ENCODE measurements around the gene NCAPD3. TPM values are rescaled to one million over a fixed set of nuclear protein-coding genes. Genes with fewer than 3 reads are reported as not detected.
A peak's percentile ranks its signal among the peaks of the same experiment; 100 is the strongest.

The NCAPD3 gene
- total and polyA plus RNA-seq, 2 donors from 2014 or later, result 3.7 to 21.3 TPM

DNA sequence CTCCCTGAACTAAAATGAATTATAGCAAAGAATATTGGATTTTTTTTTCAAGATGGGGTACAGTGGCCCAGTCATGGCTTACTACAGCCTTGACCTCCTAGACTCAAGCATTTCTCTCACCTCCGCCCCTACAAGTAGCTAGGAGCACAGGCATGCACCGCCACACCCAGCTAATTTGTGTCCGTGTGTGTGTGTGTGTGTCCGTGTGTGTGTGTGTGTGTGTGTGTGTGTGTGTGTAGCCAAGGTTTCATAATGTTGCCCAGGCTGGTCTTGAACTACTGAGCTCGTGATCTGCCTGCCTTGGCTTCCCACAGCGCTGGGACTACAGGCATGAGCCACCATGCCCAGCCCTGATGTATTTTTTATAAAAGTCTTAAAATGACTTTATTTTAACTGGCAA is 16.8 kb upstream of the NCAPD3 start:
- intact Hi-C loops (cut with DNase I), result no loop called here

DNA sequence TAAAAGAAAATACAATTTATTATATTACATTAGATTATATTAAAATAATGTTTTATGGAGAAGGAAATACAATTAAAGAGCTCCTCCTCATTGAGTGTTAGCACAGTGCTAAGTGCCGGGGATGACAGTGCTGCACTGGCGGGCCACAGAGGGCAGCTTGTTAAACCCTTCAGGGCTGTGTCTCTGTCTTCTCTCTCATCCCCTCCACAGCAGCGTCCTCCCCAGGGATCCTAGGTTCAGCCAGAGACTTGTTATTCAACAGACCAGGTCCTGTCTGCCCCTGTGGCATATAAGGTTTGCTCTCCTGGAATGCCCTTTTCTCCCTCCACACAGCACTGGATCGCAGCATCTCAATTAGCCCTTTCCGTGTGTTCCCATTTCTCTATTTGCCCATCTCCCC is 15.2 kb upstream of the NCAPD3 start:
- Histone ChIP-seq H3K27ac (ENCODE audit: low read depth in 2 of 2, low read length in 2 of 2) (no peak overlapping the region), H3K4me1 (ENCODE audit: control insufficient read depth in 2 of 3, insufficient read depth in 2 of 3, low read depth in 1 of 3, low read length in 3 of 3) (no peaks in the 10 kb centered on the region), H3K4me3 (ENCODE audit: low read length in 3 of 3) (no peak overlapping the region), H3K9ac (ENCODE audit: low read length in 3 of 3) (no peak overlapping the region), H3K27me3 (ENCODE audit: control insufficient read depth, insufficient read depth, low read length) (no peaks in the 10 kb centered on the region), H3K9me3 (ENCODE audit: control insufficient read depth in 2 of 3, insufficient read depth in 1 of 3, low read length in 3 of 3) (no peaks in the 10 kb centered on the region), H3K36me3 (ENCODE audit: control insufficient read depth in 2 of 3, insufficient read depth in 3 of 3, low read length in 3 of 3) (peaks cover 3 to 37% (median 29%) of the 10 kb centered on the region in 3 donors)
- intact Hi-C loops (cut with DNase I), result no loop called here
- TF ChIP-seq, protein P1, sequence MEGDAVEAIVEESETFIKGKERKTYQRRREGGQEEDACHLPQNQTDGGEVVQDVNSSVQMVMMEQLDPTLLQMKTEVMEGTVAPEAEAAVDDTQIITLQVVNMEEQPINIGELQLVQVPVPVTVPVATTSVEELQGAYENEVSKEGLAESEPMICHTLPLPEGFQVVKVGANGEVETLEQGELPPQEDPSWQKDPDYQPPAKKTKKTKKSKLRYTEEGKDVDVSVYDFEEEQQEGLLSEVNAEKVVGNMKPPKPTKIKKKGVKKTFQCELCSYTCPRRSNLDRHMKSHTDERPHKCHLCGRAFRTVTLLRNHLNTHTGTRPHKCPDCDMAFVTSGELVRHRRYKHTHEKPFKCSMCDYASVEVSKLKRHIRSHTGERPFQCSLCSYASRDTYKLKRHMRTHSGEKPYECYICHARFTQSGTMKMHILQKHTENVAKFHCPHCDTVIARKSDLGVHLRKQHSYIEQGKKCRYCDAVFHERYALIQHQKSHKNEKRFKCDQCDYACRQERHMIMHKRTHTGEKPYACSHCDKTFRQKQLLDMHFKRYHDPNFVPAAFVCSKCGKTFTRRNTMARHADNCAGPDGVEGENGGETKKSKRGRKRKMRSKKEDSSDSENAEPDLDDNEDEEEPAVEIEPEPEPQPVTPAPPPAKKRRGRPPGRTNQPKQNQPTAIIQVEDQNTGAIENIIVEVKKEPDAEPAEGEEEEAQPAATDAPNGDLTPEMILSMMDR (IDR thresholded peaks at IDR 0.05; ENCODE audit: borderline replicate concordance, extremely low read depth, insufficient read depth), result no peak
- DNase-seq (no peak), FAIRE-seq (no peak)

More for the DNA sequence above, 16.8 kb upstream of the NCAPD3 start:
- DNase-seq, result no peak
- Histone ChIP-seq H3K4me1 (ENCODE audit: control insufficient read depth in 2 of 3, insufficient read depth in 2 of 3, low read depth in 1 of 3, low read length in 3 of 3) (no peaks in the 10 kb centered on the region), H3K9me3 (ENCODE audit: control insufficient read depth in 2 of 3, insufficient read depth in 1 of 3, low read length in 3 of 3) (no peaks in the 10 kb centered on the region), H3K27me3 (ENCODE audit: control insufficient read depth, insufficient read depth, low read length) (no peaks in the 10 kb centered on the region), H3K9ac (ENCODE audit: low read length in 3 of 3) (no peak overlapping the region), H3K36me3 (ENCODE audit: control insufficient read depth in 2 of 3, insufficient read depth in 3 of 3, low read length in 3 of 3) (peaks cover 3 to 48% (median 38%) of the 10 kb centered on the region in 3 donors), H3K27ac (ENCODE audit: low read depth in 2 of 2, low read length in 2 of 2) (no peak overlapping the region), H3K4me3 (ENCODE audit: low read length in 3 of 3) (no peak overlapping the region)
- TF ChIP-seq, protein P1 (IDR thresholded peaks at IDR 0.05; ENCODE audit: borderline replicate concordance, extremely low read depth, insufficient read depth), result no peak
- FAIRE-seq, result no peak

DNA sequence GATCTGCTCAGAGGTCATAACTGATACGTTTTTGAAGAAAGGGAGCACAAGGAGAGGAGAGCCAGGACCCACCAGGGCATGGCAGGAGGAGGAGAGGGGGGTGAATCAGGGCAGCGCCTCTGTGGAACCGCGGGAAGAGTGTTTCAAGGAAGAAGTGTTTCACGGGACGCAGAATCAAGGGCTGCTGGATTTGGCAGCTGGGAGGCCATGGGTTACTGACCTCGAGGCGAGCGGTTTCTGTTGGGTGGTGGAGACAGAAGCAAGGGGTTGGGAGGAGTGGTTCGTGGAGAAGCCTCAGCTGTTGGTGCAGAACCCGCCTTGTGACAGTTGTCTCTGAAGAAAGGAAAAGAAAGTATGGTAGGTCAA is 13.8 kb upstream of the NCAPD3 start:
- DNase-seq, result peak in 1 of 5 donors; percentile 11
- H3K27me3 ChIP-seq (ENCODE audit: control insufficient read depth, insufficient read depth, low read length), result no peaks in the 10 kb centered on the region
- no peak for FAIRE-seq
- TF ChIP-seq, protein P1 (IDR thresholded peaks at IDR 0.05; ENCODE audit: borderline replicate concordance, extremely low read depth, insufficient read depth), result no peak
- H3K4me3 ChIP-seq (ENCODE audit: low read length in 3 of 3), result no peak overlapping the region
- H3K36me3 ChIP-seq (ENCODE audit: control insufficient read depth in 2 of 3, insufficient read depth in 3 of 3, low read length in 3 of 3), result peaks cover 3 to 31% (median 17%) of the 10 kb centered on the region in 3 donors
- intact Hi-C loops (cut with DNase I), result no loop called here
- peaks cover 0 to under 1% (median 0%) of the 10 kb centered on the region in 3 donors for H3K4me1 ChIP-seq (ENCODE audit: control insufficient read depth in 2 of 3, insufficient read depth in 2 of 3, low read depth in 1 of 3, low read length in 3 of 3)
- no peaks in the 10 kb centered on the region for H3K9me3 ChIP-seq (ENCODE audit: control insufficient read depth in 2 of 3, insufficient read depth in 1 of 3, low read length in 3 of 3)
- no peak overlapping the region for H3K27ac ChIP-seq (ENCODE audit: low read depth in 2 of 2, low read length in 2 of 2)
- H3K9ac ChIP-seq (ENCODE audit: low read length in 3 of 3), result no peak overlapping the region
